Inferior parietal cortex (tissue), 1 donor: Measurements from ENCODE around the gene ZBTB45.
"Not testable (repeated sequence)": the region's sequence is repeated elsewhere in the genome, so short reads cannot be mapped to it uniquely, and the experiment has no call there.

ENCODE experiments used
- DNase-seq: peaks from one replicate; pipeline ENCODE4 v3.0.0-alpha.2; 2016; ENCODE audit errors: extremely low spot score

Gene ZBTB45

GRCh38 chr19:58554494-58555368 is 35.1 kb upstream of the ZBTB45 start, which contains the start of gene CHMP2A:
TSS of gene CHMP2A (minus strand) at chr19:58555105. CDS start at chr19:58554212, 893 bp downstream.
- peak; percentile 95 for DNase-seq

GRCh38 chr19:58553799-58554493 is 34.3 kb upstream of the ZBTB45 start:
- no peak for DNase-seq

GRCh38 chr19:58552655-58553054 is 33.0 kb upstream of the ZBTB45 start:
- no peak for DNase-seq

- no peak for DNase-seq
These were observed 32.2 kb upstream of the ZBTB45 start for GRCh38 chr19:58551577-58552471.

GRCh38 chr19:58551123-58551497 is 31.5 kb upstream of the ZBTB45 start:
- no peak for DNase-seq

GRCh38 chr19:58550362-58551122 is 30.9 kb upstream of the ZBTB45 start:
- DNase-seq: no peak

GRCh38 chr19:58549664-58550361 is 30.2 kb upstream of the ZBTB45 start:
- DNase-seq: no peak

GRCh38 chr19:58548859-58549663 is 29.5 kb upstream of the ZBTB45 start:
- no peak for DNase-seq

GRCh38 chr19:58547323-58548312 is 28.0 kb upstream of the ZBTB45 start:
- no peak for DNase-seq

GRCh38 chr19:58546019-58546530 is 26.5 kb upstream of the ZBTB45 start:
- no peak for DNase-seq

- DNase-seq: no peak
These were observed 25.8 kb upstream of the ZBTB45 start for GRCh38 chr19:58545286-58546018.

GRCh38 chr19:58544591-58545285 is 25.1 kb upstream of the ZBTB45 start:
- DNase-seq: no peak

- peak; percentile 95 for DNase-seq
These were observed 24.4 kb upstream of the ZBTB45 start, which contains the start of gene TRIM28 for GRCh38 chr19:58543826-58544590. TSS of gene TRIM28 (plus strand) at chr19:58544064. CDS start at chr19:58544758, 694 bp downstream.

GRCh38 chr19:58542641-58543372 is 23.2 kb upstream of the ZBTB45 start:
- not testable (repeated sequence) for DNase-seq

- DNase-seq: not testable (repeated sequence)
These were observed 19.6 kb upstream of the ZBTB45 start for GRCh38 chr19:58539169-58539559.
